Measurements from ENCODE around the gene OR5B12.
"Not testable (repeated sequence)": the region's sequence is repeated elsewhere in the genome, so short reads cannot be mapped to it uniquely, and the experiment has no call there.

OR5B12 gene

DNA sequence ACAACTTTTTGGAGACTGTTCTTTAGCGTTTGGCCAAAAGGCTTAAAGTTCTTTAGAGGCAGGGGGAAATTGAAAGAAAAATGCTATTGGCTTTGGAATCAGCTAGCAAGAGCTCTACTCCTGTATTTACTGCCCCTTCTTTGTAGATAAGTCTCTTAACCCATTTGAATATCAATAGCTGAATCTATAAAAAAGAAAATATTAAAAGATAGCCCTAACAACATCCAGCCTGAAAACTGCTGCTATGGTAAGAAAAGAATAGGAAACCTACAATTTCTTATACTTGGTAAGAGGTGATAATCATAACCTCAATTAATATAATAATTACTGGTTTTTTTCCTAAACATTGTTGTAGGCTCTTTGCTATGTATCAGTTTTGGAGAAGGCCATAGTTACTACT is at the start of gene OR5B12:
OR5B12 (minus strand) TSS at position 101 of the 400 bp plus-strand sequence. CDS start 2,085 bp downstream, outside the sequence.
- no peak for DNase-seq

DNA sequence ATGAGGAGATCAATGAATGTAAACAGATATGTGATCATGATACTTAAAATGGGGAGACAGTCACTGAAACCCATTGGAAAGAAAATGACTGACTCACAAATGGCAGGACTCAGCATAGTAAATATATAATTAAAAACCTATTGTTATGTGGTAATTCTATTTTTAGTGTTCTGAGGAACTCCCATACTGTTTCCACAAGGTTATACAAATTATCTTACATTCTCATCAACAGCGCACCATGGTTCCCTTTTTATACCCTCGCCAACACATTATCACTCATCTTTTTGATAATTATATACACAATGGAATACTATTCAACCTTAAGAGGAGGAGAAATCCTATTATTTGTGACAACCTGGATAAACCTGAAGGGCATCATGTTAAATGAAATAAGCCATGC is 48.8 kb upstream of the OR5B12 start:
- no peak for DNase-seq

DNA sequence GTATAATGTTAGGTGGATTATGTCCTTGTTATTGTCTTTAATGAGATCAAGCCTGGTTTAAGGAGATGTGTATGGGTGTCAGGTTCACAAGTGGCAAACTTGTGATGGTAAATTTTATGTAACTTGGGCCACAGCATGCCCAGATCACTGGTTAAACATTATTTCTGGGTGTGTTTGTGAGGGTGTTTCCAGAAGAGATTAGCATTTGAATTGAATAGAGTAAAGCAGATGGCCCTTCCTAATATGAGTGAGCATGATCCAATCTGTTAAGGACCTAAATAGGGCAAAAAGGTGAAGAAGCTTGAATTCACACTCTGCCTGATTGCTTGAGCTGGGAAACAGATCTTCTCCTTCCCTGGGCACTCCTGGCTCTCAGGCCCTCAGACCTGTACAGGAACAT is 45.1 kb upstream of the OR5B12 start:
- no peak for DNase-seq

DNA sequence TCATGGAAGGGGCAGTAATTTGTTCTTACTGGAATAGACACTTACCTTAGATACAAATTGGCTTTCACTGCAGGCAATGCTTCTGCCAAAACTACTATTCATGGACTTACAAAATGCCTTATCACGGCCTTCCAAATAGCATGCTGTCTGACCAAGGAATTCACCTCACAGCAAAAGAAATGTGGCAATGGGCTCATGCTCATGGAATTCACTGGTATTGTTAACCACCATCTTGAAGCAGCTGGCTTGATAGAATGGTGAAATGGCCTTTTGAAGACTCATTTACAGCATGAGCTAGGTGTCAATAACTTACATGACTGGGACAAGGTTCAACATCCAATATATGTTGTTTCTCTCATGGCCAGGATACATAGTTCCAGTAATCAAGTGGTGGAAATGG is 43.9 kb upstream of the OR5B12 start:
- no peak for DNase-seq

DNA sequence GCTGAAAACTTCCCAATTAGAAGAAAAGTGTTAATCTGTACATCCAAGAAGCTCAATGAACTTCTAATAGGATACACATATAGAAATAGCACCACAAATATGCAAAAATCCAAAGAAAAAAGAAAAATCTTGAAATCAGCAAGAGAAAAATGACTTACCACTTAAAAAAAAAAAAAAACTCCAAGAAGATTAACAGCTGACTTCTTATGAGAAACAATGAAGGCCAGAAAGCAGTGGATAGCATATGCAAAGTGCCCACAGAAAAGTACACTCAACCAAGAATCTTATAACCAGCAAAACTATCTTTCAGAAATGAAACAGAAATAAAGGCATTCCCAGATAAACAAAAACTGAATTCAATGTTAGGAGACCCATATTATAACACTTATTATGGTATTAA is 29.9 kb upstream of the OR5B12 start:
- no peak for DNase-seq

DNA sequence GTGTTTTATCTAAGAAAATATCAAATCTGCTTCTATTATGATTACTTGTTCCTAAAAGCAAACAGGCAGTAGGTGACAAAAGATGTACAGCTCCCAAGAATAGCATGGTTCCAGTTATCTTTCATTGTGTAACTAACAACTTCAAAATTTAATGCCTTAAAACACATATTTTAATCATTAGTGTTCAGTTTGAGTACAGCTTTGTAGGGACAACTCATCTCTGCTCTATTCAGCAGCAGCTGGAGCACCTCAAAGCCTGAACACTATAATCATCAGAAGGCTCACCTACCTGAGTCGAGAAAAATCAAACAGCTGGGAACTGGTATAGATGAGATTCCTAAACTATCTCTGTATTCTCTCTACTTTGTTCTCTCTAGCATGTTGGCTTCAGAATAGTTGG is 24.3 kb upstream of the OR5B12 start:
- no peak for DNase-seq

DNA sequence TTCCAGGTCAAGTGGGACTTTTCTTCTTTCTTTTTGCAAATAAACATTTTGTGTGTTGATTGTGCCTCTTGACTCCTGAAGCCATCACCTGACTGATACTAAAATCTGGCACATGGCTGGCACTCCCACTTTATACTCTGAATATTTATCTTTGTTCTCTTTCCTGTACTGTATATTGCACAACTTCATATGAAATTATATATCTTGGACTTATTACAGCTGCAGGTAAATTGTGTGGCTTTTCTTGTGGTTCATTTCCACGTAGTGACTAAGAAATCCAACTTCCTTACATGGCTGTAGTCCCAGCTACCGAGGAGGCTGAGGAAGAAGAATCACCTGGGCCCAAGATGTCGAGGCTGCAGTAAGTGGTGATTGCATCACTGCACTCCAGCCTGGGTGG is 23.7 kb upstream of the OR5B12 start:
- DNase-seq = no peak

DNA sequence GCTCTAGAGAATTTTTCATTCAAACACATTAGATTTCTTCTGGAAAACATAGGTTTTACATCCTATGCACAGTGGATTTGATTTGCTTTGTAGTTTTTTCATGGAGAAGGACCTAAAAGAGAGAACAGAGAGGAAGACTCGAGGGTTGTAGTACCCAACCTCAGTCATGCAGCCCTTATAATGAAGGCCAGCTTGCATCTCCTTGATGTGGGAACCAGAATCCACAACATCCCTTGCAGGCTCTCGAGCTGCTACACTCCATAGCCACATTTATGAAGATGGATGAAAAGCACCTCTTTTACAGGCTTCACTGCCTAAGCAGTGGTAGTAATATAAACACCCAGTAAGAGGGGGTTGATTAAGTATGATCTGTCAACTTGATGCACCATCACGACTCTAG is 9.5 kb upstream of the OR5B12 start:
- no peak for DNase-seq

DNA sequence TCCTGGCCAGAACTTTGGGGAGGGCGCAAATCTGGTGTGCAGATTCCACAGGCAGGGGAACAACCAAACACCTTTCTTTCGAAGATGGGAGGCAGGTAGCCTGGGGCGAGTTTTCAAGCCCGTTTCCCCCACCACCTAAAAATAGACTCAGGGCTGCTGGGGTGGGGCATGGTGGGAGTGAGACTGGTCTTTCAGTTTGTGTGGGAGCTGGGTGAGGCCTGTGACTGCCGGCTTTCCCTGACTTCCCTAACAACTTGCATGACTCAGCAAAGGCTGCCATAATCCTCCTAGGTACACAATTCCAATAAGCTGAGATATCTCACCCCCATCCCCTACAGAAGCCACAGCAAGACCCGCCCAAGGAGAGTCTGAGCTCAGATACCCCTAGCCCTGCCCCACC is 4.3 kb upstream of the OR5B12 start:
- no peak for DNase-seq

DNA sequence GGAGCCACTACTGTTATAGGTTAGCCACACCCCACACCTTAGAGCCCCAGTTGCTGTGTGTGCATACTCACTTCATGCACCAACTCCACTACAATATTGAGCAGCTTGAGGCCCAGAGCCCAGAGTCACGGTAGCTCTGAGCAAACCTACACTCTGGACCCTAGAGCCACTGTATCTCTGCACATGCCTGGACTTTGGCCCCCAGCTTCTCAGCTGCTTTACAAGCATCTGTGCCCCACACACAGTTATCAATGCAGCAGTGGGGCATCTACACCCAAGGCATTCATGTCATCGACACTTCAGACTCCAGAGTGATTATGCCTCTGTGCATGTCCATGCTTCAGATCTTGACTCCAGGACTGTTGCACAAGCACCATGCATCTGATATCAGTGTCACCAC is 2.3 kb upstream of the OR5B12 start:
- no peak for DNase-seq

DNA sequence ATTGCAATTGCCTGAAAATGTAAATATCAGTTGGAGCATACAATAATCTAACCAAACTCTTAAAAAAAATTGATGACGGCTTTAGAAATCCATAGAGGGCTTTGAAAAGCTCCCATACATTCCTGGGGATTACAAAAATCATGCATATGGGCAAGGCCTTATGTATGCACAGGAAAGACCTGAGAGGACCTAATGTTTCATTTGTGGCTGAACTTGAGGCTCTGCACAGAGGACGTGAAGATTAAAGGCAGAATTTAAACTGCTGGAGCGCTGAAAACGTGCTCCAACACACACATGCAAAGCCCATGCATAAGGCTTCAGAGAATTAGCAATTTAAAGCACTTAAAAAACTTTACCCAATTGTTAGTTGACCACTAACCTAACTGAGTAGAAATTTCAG is 3.5 kb downstream of the OR5B12 start:
- DNase-seq = no peak

DNA sequence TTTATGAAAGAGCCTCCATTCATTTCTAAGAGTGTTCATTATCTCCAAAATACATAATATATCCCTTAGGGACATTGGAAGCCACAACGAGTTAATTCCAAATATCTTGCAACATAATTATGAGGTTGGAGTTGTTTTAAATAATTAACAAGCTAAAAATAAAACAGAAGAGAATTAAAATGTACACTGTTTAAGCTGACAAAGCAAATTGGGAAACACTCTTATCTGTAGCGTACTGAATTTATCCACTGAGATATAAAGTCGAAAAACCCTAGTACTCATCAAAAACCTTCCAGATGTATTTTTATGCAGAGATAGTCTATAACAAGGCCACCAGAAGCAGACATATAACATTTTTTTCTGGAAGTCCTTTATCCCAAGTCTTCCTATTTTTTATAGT is 7.8 kb downstream of the OR5B12 start:
- DNase-seq = no peak

DNA sequence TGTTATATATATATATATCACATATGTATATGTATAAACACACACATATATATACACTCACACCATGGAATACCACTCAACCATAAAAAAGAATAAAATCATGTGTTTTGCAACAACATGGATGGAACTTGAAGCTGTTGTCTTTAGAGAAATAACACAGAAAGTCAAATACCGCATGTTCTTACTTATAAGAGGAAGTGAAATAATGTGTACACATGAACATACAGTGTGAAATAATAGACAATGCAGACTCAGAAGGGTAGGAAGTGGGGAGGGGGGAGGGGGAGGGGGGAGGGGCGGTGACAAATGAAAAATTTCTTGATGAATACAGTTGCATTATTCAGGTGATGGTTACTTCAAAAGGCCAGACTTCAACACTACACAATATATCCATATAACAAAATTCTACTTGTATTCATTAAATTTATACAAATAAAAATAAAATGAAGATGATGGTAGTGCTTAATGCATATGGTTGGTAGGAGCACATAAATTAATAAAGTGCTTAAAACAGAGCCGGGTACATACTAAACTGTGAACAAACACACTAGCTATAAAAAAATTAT is 8.3 kb downstream of the OR5B12 start:
- no peak for DNase-seq

DNA sequence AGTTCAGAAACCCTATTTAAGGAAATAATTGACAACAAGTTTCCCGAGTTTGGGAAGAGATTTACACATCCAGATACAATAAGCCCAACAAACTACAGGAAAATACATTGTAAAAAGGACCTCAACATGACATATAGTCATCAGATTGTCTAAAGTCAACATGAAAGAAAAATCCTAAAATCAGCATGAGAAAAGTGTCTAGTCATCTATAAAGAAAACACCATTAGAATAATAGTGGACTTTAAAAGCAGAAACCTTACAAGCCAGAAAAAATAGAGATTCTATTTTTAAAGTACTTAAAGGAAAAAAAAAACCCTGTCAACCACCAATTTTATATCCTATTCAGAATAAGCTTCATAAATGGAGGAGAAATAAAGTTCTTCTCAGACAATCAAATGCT is 12.8 kb downstream of the OR5B12 start:
- DNase-seq = no peak

DNA sequence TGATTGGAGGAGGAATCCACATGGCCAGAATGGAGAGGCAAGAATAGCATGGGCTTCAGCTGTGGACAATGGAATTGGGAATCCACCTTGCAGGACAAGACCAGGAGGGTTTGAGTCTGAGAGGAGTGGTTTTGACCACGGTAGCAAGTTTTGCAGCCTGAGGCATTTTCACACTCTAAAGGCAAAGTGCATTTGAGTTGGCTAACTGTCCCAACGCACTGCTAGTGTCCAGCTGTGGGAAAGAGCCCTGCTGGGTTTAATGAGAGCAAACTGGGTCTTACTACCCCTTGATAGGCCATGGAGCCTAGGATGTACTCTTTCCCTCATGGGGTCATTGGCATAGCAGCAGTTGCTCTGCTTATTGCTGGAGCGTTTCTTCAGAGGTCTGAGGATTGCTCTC is 14.0 kb downstream of the OR5B12 start, which contains the start of gene OR5B2:
OR5B2 (minus strand) TSS at position 101 of the 400 bp plus-strand sequence. CDS start 4,860 bp downstream, outside the sequence.
- no peak for DNase-seq

DNA sequence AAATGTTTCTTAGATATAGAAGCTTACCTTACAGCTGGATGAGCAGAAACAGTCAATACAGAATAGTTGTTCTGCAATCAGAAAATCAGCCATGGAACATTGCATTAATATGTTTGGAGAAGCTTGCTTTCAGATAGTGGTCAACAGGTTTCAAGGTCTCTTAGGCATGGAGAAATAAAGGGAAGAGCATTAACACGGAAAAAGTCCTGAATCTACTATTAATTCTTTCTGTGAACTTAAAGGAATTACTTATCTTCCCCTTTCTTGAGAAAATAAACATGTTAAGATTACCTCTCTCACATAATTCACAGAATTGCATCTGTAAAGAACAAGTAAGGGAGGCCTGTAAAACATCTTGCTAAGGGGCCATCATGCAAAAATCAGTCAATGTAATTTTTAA is 35.3 kb downstream of the OR5B12 start, which contains the start of gene OR5B3:
OR5B3 (minus strand) TSS at position 101 of the 400 bp plus-strand sequence. CDS start 3,465 bp downstream, outside the sequence.
- DNase-seq = no peak

DNA sequence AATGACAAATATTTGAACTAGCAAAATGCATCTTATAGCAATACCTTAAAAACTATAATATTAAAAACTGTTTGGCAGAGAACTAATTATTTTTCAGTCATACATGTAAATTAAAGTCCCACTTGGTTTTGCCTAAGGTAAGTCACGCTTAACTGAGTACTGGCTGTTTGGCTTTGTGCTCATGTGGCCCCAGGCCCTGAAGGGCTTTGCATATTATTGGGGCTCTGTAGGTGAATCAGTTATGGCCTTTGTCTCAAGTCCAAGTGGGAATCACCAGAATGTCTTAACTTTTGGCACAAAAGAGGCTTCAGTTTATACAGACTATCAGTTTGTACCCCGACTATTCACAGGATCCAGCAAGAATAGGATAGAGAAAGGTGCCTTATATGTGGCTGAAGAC is 42.4 kb downstream of the OR5B12 start:
- DNase-seq = not testable (repeated sequence)

DNA sequence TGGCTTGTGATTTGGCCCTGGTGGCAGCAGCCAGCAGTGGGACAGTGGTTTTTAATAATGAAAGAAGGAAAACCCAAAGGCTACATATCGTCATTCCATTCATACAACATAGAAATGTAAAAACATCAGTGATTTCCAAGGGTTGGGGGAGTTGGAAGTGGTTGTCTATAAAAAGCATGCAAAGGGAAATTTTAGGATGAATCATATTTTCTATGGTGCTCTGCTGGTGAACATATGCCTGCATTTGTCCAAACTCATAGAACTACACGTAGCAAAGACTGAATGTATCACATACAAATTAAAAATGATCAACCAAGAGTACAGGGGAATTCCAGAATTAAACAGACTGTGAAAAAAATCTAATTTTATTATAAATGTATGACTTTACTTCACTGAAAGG is 46.5 kb downstream of the OR5B12 start:
- DNase-seq = no peak

DNA sequence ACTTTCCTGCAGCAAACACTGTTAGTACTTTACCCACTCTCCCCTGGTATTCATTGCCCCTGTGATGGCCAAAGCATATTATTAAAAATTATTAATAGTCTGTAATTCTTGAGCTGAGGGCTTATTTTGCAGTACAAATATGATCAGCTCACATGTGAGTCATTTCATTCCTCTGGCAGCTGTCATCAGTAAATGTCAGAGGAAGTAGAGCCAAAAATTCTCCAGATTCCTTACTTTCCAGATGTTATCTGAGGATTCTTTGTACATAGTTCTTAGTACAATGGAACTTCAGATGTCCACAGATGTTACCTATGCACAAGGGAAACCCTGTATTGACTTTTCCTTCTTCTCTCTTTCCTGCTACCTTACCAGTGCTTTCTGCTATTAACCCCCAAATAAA is 47.8 kb downstream of the OR5B12 start:
- DNase-seq = no peak

DNA sequence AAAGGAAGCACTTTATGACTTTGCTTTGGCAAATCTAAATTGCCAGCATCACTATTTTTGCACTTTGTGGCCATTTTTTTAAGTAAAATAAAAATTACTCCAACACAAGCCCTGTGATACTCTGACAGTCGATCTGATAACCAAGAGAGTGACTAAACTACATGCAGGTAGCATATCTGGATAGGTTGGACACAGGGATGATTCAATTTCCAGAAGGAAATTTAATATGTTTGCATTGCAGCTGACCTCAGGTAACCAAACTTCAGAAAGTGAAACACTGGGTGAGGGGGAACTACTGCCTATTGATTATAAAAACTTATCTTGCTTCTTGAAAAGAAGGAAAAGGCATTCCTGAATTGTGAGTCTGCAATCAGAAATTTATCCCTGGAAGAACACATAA is 49.3 kb downstream of the OR5B12 start:
- DNase-seq = no peak

DNA sequence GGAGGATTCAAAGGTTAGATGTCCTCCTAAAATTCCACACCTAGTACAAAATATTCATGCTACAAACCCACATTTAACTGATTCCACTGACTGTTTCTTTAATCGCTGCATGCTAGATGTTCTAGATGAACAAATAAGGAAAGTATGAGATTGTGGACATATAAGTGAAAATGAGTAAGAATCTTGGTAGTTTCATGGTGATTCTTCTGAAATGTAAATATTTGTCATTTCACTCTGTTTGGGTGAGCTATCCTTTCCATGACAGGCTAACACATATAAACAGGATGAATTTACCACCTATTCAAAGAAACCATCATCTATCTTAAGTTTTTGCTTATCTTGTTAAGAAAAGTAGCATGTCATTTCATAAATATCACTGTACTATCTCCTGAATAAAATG is 50.2 kb downstream of the OR5B12 start:
- no peak for DNase-seq

DNA sequence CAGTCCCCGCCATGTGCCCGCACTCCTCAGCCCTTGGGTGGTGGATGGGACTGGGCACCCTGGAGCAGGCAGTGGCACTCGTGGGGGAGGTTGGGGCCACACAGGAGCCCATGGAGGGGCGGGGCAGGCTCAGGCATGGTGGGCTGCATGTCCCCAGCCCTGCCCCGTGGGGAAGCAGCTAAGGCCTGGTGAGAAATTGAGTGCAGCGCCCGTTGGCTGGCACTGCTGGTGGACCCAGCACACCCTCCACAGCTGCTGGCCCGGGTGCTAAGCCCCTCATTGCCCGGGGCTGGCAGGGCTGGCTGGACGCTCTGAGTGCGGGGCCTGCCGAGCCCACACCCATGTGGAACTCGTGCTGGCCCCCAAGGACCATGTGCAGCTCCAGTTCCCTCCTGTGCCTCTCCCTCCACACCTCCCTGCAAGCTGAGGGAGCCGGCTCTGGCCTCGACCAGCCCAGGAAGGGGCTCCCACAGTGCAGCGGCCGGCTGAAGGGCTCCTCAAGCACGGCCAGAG is 51.4 kb downstream of the OR5B12 start:
- DNase-seq = no peak

Data from CD4-positive, alpha-beta T cell treated with Interleukin-4 for 1 hour (primary cell).